Islet of Langerhans (tissue), 1 donor: Measurements from ENCODE around the gene KIF12.

ENCODE experiments used
- FAIRE-seq: peaks from one replicate; lab custom pipeline; 2011; peaks lifted over from hg19 to GRCh38; lab: Jason Lieb, UNC

KIF12 gene

DNA sequence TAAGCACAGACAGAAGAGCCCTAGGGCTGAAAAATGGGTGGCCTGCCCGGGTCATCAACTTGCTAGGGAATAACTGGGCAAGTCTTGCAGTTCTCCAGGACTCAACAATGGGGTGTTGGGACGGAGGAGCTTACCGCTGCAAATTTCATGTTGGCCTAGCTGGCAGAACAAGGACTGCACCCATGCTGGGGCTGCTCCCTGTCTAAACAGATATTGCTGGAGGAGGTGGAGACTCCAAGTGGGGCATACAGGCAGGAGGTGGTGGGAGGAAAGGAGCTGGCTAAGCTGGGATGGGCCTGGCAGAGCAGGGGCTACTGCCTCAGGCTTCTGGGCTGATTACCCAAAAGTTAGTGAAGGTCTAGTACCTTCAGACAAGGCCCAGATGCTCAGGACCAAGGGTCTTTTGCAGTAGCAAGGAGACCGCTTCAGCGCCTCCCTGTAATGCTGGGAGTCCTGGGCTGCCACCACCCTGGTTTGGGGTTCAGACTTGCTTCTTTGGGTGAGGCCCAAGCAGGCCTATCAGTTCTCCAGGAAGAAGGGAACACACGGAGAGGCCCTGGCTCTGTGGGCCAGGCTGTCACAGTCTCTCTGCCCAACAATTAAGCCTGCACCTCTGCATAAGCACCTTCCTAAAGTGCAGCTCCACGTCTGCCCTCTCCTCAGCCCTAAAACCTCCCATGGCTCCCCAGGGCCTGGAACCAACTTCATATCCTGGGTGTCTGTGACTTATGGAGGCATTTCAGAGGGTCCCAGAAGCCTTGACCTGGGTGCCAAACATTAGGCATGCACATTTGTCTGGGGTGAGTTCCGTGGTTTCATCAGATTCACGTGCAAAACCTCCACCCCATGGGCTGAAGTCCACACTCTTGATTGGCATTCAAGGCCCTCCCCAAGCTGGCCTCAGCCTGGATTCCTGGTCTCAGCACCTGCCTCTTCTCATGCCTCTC, 24.2 kb upstream of the KIF12 start:
- no peak for FAIRE-seq

DNA sequence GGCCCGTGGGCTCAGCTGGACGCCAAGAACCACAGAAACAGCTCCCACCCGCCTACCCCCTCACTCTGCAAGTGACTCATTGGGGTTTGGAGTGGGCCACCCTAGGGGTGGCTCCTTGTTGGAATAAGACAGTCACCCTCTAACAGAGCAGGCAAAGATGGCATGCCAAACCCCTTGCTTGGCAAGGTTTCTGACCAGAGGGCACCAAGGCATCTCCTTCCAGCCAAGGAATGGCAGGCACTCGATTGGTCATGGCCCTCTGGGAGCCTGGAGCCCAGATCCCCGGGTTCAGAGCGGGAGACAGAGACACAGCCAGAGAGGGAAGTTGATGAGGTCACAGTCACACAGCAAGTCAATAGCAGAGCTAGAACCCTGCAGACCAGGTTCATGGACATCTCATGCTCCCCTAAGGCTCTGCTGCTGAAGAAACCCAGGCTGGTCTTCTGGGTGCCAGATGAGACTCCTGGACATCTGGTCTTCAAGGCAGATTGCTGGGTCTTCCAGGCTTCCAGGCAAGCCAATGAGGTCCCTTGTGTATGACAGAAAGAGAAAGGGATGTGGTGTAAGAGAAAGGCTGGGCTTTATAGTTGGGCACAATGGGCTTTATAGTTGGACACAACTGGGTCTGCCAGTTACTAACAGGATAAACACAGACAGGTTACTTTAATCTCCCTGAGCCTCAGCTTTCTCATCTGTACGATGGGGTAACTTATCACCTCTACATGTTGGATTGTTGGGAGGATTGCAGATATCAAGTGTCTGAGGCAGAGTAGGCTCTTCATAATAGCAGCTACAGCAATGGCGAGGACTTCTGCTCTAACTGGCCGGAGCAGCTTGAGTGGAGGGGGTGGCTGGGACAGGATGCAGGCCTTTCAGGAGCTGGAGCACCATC, 23.3 kb upstream of the KIF12 start:
- no peak for FAIRE-seq

DNA sequence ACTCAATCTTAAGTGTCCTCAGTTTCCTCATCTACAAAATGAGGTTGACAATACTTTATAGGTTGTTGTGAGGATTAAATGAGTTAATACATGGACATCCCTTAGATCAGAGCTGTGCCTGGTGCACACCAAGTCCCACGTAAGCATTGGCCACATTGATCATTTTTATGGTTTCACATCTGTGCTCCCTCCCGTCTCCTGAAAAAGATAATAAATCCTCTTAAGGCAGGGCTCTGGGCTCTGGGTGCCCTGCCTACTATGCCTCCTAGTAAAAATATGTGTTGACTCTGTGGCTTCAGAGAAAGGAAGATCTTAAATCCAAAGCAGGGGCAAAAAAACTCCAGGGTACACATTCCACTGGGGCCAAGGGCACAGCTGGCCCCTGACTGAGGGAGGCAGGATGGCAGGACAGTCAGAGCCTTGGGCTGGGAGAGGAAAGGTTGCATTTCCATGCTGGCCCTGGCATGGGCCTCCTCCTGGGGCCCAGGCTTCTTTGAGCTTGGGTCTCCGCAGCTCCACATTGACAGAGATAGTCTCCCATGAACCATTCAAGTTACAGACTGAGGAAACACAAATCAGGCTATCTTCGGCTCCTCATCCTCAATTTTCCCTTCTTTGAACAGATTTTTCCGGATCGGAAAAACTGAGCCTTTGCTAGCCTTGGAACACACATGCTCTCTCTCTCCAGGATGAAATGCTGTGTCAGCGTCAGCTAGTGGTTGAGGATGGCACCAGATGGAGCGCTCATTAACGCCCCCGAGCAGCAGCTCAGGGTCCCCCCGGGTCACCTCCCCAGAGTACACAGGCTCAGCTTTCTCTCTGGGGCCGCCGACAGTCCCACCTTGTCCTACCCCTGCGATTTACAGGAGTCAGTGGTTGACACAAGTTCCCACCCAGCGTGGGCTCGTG, 22.4 kb upstream of the KIF12 start:
- FAIRE-seq, result no peak

DNA sequence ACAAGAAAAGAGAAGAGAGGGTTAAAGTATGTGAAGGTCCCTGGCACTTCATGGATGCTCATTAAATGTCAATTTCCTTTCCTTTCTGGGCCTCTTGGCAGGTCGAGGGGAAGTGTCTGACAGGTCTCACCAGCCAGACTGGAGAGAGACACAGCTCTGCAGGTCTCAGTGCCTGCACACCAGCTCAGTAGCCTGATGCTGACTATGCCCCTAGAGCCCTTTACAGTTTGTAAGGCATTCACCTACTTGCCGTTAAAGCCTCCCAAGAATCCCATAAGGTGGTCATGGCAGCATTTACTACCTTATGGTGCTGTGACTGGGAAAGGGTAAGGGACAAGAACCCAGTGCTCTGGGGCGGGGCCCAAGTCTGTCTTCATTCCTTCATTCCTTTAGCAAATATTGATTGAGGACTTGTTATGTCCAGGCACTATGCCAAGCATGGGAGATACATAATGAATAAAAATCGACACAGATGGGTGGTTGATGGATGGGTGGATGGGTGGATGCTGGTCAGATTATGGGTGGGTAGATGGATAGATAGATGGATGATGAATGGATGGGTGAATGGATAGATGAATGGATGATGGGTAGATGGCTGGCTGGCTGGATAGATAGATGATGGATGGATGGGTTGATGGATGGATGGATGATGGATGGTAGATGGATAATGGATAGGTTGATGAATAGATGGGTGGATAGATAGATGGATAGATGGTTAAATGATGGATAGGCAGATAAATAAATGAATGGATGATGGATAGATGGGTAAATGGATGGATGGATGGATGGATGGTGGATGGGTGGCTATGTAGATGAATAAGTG, 21.3 kb upstream of the KIF12 start:
- no peak for FAIRE-seq

DNA sequence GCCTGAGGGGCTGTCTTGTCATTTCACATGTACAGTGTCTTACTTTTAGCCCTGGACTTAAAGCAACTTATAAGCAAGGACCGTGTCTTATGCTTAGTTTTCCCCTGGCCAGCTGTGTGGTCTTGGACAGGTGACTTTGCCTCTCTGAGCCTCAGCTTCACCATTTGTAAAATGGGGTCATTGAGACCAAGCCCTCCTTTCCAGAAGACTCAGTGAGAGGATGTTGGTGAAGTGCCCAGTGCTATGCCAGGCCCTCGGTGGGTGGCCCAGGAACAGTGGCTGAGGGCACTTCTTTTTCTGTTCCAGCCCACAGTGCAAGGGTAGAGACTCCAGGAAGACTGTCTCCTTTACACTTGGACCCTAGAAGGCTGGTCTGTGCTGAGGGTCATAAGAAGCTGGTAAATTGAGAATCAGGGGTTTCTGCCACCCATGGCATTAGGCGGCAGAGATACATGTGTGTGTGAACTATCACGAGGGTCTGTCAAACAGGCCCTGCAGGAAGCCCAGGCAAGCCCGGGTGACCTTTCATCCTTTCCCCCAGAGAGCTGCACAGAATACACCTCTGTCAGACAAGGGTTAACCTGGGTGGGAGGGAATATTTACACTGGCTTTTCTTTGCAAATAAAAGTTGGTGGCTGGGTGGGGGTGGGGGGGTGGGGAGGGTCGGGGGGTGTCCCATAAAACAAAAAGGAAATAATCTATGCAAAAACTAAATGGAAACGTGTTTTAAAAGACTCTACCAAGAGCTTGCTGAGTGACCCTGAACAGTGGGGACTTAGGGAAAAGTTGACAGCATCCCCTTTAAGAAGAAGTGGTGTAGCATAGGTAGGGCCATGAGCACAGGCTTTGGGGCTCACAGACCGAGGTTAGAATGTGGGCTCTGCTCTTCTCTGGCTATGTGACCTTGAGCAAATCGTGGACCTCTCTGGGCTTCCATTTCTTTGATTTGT, 20.4 kb upstream of the KIF12 start:
- FAIRE-seq, result no peak

DNA sequence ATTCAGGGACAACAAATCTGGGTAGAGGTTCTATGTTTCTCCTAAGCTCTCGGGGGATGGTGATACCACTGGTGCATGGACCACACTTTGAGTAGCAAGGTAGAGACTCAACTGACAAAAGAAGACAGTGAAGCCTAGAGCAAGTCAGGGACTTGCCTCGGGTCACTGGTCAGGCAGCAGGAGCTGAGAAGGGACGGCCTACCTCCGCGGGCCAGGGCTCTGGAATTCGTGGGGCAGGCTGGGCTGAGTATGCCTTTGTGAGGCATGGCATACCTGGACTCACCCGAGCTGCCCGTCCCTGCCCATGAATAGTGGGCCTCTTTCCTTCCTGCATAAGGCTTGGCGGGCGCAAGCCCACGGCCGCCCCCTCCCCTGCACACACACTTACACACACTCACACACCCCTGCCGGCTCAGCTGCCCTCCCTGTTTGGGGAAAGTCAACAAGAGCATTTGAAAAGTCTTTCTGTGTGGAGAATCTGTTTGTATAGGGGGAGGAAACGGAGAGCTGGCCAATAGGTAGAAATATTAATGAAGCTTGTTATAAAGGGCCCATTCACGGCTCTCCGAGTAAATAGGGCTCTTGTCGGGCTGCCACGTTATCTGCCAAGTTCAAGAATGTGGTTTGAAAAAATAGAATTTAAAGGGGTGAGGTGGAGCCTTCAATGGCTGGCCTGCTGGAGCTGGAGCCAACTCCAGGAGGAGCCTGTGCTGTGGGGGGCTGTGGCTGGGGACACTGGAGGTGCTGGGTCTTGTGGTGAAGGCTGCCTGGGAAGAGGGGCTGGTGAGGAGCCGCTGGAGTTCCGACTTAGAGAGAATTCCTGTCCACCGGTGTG, 19.1 kb upstream of the KIF12 start:
- no peak for FAIRE-seq

DNA sequence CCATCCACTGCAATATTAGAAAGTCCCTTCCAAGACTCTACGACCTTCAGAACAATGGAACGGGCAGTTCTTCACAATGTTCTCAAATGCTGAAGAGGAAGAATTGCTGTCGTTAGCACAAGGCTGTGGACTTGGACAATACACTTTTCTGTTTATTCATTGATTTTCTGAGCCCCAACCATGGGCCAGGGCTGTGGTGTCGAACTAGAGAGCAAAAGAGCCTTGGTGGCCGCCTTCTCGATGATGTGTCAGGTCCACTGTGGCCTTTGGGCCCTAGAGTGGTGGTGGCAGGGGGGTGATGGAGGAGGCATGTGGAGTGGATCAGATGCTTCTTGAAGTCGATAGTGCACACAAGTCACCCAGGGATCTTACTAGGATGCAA, 18.5 kb upstream of the KIF12 start:
- no peak for FAIRE-seq

DNA sequence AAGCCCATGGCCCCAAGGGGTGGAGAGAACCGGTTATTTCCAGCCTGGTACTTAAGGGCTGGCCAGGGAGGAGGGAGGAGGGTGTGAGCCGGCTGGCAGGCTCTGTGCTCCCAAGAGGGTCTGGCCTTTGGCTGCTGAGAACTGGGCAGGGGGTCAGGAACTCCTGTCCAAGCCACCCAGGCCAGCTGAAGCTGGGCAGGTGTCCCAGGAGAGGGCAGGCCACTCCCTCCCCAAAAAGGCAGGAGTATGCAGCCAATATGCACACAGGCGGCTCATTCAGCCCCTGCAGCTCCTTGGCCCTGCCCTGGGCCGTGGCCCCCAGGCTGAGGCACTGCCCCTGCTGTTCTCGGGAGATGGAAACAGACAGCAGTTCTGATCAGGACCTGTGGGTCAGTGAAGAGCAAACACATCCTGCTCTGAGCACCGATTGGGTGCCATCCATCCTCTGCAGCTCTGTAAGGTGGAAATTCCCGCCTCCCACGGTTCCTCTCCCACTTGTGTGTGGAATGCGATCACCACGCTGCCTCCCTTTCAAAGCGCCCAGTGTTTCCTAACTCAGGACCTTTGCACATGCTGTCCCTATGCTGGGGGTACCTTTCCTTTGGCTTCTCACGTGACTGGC, 17.1 kb upstream of the KIF12 start:
- FAIRE-seq, result no peak

DNA sequence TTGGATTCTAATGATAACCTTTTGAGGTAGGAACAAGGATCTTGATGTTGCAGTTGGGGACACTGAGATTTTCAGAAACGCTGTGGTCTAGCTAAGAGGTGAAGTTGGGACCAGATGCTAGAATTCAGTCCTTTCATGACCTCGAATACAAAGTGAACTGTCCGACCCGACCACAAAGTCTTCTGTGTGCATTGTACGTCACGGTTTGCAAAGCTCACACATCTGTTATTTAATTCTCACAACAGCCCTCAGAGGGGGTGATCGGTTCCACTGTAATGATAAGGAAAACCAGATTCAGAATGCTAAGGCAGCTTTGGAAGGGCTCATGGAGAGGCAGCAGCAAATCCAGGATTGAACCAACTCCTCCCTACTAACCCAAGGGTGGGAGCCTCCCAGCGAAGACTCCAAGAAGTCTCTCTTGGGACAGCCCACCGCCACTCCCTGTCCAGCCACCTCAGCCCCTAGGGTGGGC, 16.6 kb upstream of the KIF12 start:
- no peak for FAIRE-seq

DNA sequence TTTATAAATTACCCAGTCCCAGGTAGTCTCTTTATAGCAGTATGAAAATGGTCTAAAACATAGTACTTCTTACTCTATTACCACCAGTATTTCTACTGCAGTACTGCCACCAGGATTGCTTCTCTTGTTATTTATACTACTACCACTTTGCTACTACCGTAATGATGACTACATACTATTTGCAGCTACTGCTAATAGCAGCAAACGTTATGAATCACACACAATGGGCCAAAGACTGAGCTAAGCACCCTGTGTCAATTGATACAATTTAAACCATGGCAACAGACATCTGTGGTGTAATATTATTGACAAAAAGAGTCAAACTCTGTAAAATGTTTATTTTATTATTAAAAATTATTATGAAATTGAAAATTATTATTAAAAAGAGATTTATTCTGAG, 15.3 kb upstream of the KIF12 start:
- FAIRE-seq, result no peak

DNA sequence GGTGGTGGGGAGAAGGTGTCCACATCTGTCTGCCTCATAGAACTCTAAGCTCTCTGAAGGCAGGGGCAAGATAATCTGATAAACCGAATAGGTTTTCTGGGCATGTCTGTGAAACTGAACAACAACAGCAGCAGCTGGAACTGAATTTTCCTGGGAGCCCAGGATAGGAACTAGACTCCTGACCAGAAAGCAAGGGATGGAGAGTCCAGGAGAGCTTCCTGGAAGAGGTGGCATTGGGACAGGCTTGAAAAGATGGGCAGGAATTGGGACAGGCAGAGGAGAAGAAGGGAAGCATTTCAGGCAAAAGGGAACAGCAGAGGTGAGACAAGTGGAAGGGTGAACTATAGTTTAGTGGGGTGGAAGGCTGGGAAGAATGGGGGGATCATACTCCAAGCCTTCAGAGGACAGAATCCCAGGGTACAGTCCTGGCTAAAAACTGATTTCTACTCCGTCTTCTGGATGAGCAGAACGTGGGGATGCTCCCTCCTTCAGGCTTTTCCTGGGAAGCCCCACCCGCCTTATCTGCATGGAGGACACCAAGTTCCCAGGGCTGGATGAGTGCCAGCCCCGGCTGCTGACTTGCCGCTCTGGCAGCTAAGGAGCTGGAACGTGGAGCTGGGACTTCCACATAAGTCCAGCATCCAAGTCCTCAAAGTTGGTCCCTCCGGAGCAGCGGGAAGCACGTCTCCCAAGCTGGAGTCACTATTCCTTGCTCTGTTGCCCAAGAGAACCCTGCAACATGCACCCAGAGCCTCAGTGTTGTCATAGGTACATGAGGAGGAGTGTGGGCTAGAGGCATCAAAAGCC, 13.9 kb upstream of the KIF12 start:
- FAIRE-seq, result no peak

DNA sequence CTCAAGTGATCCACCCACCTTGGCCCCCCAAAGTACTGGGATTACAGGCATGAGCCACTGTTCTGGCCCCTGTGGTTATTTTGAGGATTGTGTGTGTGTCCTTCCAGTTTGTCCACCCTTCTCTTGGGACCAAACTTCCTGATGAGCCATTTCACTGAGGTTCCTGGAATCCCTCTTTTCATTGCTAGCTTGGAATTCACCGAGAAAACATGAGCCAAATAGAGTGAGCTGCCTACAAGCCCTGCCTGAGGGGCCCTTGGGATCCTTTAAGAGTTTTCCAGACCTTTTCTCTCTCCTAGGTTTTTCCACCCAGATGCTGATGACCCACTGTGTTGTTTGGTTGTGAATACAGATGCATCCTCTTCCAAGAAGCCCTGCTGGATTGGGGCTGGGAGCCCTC, 13.2 kb upstream of the KIF12 start:
- no peak for FAIRE-seq

DNA sequence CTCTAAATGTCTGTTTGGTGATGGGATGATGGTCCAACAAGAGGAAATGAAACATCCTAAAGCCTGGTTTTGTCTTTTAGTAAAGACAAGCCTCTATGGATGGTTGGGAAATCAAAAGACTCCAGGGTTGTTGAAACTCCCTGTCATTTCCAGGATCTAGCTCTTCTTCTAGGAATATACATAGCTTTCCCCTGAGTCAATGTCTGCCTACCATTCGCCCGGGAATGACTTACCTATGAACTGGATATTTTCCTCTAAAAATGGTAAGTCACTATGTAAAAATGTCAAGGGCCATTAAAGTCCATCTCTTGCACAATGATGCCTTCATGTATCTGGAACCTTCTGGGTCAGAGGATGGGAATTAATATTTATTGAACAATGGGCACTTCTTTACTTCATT, 11.1 kb upstream of the KIF12 start:
- no peak for FAIRE-seq

DNA sequence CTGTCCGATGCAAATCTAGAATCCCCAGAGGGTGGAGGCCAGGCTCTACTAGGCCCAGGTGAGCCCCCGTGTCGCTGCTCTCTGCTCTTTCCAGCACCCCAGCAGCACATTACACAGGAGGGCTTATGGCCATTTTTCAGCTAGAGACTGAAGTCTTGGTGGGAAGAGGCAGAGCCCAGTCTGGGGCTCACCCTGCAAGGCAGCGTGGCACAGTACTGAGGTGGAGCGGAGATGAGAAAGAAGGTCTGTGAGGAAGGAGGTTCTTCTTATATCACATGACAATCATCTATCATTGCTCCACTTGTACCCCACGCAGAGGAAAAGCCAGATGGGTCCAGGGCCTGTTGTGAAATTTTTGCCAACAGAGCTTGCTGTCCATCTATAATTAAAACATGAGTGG, 10.0 kb upstream of the KIF12 start:
- FAIRE-seq, result no peak

DNA sequence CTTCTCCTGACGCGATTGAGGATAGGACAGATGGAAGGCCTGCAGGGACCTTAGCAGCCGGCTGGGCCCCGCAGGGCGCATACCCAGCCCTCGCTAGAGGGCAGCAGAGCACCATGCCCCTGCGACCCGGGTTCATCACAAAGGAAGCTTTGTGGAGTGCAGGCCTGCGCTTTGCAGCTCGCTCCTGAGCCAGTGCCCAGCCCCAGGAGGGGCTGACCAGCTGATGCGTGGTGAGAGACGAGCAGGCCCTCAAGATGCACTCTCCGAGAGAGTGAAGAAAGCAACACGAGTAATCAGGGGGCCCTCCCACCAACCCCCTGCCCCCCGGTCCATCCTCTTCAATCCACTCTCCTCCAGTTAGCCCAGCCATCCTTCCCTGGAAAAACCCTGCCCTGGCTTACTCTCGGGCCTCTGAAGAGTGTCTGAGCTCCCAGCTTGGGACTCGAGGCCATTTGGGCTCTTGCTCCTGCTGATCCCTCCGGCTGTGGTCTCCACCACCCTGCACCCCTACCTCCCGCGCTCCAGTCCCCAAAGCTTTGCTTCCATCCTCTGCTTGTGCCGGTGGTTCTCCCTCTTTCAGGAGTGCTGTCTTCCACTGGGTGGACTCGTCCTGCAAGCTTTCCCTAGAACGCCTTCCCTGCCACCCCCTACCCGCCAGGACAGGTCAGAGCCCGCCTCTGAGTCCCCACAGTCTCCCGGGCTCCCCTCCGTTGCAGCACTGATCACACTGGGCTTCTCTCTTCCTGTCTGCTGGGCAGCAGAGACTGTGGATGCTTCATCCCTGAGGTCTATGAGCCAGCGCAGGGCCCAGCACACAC, 9.1 kb upstream of the KIF12 start:
- no peak for FAIRE-seq

DNA sequence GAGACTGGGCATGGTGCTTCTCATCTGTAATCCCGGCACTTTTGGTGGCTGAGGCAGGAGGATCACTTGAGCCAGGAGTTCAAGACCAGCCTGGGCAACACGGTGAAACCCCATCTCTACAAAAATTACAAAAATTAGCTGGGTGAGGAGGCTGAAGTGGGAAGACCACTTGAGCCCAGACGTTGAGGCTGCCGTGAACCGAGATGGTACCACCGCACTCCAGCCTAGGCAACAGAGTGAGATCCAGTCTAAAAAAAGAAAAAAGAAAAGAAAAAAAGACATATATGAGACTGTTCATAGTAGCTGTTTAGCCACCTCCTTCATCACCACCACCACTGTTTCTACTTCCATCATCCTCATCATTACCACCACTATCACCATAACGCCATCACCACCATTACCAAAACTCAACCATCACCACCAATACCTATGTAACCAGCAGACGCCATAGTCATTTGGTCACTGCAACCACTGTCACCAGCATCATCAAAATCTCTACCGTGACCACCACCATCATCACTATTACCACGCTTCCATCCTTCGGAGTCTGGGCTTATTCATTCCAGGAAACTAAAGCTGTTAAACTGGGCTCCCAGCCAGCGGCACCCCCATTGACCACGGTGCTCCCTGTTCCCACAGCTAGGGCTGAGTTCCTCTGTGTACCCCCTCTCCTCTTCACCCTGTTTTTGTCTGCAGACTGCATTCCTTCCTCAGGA, 8.4 kb upstream of the KIF12 start:
- no peak for FAIRE-seq
